GM12878 (cell line): ENCODE data around the gene SMARCC1.

ENCODE experiments used
- POLR2AphosphoS5 ChIP-seq: IDR thresholded peaks from 2 replicates; pipeline ENCODE4 v1.6.1; 2011; ENCODE audit warnings: mild to moderate bottlenecking, low read length, inconsistent platforms
- REST ChIP-seq: IDR thresholded peaks from 2 replicates; pipeline ENCODE4 v1.6.1; 2012; ENCODE audit warnings: mild to moderate bottlenecking, low read depth, low read length

DNA sequence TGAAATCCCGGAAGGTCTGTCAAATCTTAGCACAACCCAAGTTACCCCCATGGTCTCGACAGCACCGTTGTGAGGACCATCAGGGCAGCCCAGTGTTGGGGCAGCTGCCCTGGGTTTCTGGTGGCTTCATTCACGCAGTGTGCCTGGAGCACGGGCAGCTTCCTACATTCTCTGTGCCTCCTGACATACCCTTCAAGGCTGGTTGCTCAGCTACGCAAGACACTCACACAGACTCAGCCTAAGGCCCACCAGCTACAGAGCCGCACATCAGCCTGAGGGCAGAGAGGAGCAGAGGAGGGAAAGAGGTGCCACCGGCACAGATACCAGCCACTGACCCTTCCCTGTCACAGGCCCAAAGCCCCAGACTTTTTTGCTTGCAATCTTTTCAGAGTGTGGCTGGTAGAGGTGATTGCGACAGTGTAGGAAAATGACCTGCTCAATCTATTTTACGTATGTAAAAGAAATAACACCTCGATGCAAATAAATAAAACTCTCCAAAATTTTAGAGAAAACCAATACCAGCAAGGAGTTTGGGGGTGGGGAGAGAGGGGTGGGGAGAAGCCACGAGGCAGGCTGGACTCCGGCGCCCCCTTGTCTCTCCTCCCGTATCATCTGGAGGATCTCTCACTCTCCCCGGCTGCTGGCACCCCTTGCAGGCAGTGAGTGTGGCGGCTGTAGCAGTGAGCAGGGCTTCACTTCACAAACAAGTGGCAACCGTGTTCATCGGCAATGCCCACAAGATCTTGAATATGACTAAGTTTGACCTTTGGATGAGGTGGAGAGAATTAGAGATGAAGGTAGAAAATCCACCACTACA, 215.8 kb downstream of the SMARCC1 start:
- TF ChIP-seq POLR2AphosphoS5 = no peak
- no peak for TF ChIP-seq REST
